22Rv1 (cell line): ENCODE measurements around the gene LGALS12.
A peak's percentile ranks its signal among the peaks of the same experiment; 100 is the strongest.

Source experiments
- H3K27ac ChIP-seq: fragments of 450-650 bp; 2 replicates; pipeline ENCODE4 v1.5.1; 2017
- CTCF ChIP-seq: fragments of 450-650 bp; IDR thresholded peaks from 2 replicates; pipeline ENCODE4 v1.5.1; 2017; ENCODE audit warnings: mild to moderate bottlenecking
- ZFX ChIP-seq: fragments of 450-650 bp; IDR thresholded peaks from 2 replicates; pipeline ENCODE4 v1.6.1; 2017; ENCODE audit warnings: antibody characterized with exemption, borderline replicate concordance

The LGALS12 gene

GRCh38 chr11:63505857-63506528 lies at the start of gene LGALS12:
TSS of gene LGALS12 (plus strand) at chr11:63506084. CDS start at chr11:63506459, 375 bp downstream.
- no peak within 1 kb of the TSS for H3K27ac ChIP-seq
- TF ChIP-seq CTCF: no peak
- TF ChIP-seq ZFX: no peak

GRCh38 chr11:63459586-63459985 lies 46.3 kb upstream of the LGALS12 start:
- TF ChIP-seq CTCF (no peak), ZFX (no peak)

GRCh38 chr11:63462137-63462536 lies 43.7 kb upstream of the LGALS12 start:
- no peak for TF ChIP-seq ZFX
- no peak for TF ChIP-seq CTCF
- no peak overlapping the region for H3K27ac ChIP-seq

More at GRCh38 chr11:63459586-63459985, 46.3 kb upstream of the LGALS12 start:
- no peak overlapping the region for H3K27ac ChIP-seq

- no peak for TF ChIP-seq ZFX
- TF ChIP-seq CTCF: no peak
- H3K27ac ChIP-seq: no peak overlapping the region
These were observed 35.6 kb upstream of the LGALS12 start for GRCh38 chr11:63470311-63470710.

GRCh38 chr11:63472372-63472771 lies 33.5 kb upstream of the LGALS12 start:
- TF ChIP-seq ZFX (no peak), CTCF (no peak)
- H3K27ac ChIP-seq: no peak overlapping the region

- no peak overlapping the region for H3K27ac ChIP-seq
- no peak for TF ChIP-seq ZFX
- TF ChIP-seq CTCF: no peak
These were observed 29.3 kb upstream of the LGALS12 start for GRCh38 chr11:63476618-63477017.

GRCh38 chr11:63478896-63479295 lies 27.0 kb upstream of the LGALS12 start:
- no peak for TF ChIP-seq ZFX
- TF ChIP-seq CTCF: peak; percentile 93
- no peak overlapping the region for H3K27ac ChIP-seq
